Measurements from ENCODE around the gene CYP20A1.
"Not testable (repeated sequence)": the region's sequence is repeated elsewhere in the genome, so short reads cannot be mapped to it uniquely, and the experiment has no call there.

The CYP20A1 gene

GRCh38 chr2:203209538-203209937, 29.3 kb upstream of the CYP20A1 start:
- CTCF ChIA-PET, result interaction anchor here (1.0 to 1.6 kb wide), 3 partner anchors 8 to 619 kb away, joined by 3 read pairs; no protein-coding TSS in a partner anchor
- DNase-seq (ENCODE audit: extremely low spot score), result no peak
- TF ChIP-seq CTCF (IDR thresholded peaks at IDR 0.05; ENCODE audit: control extremely low read depth, extremely low read depth, low read depth, missing control alignments), result no peak
- POLR2A ChIA-PET, result no interaction called here

- ChIA-PET CTCF (interaction anchor here (0.7 to 3.5 kb wide), 24 partner anchors 9 to 646 kb away, joined by 3 to 30 read pairs (median 4); partner anchors contain the start of gene CYP20A1), POLR2A (no interaction called here)
- DNase-seq (ENCODE audit: extremely low spot score), result no peak
- peak; percentile 38 for TF ChIP-seq CTCF (IDR thresholded peaks at IDR 0.05; ENCODE audit: control extremely low read depth, extremely low read depth, low read depth, missing control alignments)
These were observed 13.3 kb upstream of the CYP20A1 start for GRCh38 chr2:203225423-203226039.

- CTCF ChIA-PET, result interaction anchor here (1.1 kb wide), 2 partner anchors 9 to 89 kb away, joined by 3 to 4 read pairs; partner anchors contain the start of gene CYP20A1
- POLR2A ChIA-PET; DNase-seq (ENCODE audit: extremely low spot score): not testable (repeated sequence)
These were observed 9.1 kb upstream of the CYP20A1 start for GRCh38 chr2:203229674-203230073.

GRCh38 chr2:203237346-203238238, 1.2 kb upstream of the CYP20A1 start:
- ChIA-PET CTCF (interaction anchor here (1.7 to 3.9 kb wide), 2 partner anchors 8 to 12 kb away, joined by 4 to 30 read pairs; no protein-coding TSS in a partner anchor), POLR2A (interaction anchor here (0.6 kb wide), 1 partner anchor 162 kb away, joined by 3 read pairs; no protein-coding TSS in a partner anchor)
- TF ChIP-seq CTCF (IDR thresholded peaks at IDR 0.05; ENCODE audit: control extremely low read depth, extremely low read depth, low read depth, missing control alignments), result no peak
- DNase-seq (ENCODE audit: extremely low spot score), result no peak

GRCh38 chr2:203238292-203238703, 520 bp upstream of the CYP20A1 start:
- POLR2A ChIA-PET, result interaction anchor here (0.6 kb wide), 1 partner anchor 162 kb away, joined by 3 read pairs; no protein-coding TSS in a partner anchor
- CTCF ChIA-PET, result interaction anchor here (1.7 to 3.9 kb wide), 2 partner anchors 8 to 13 kb away, joined by 4 to 30 read pairs; no protein-coding TSS in a partner anchor
- no peak for TF ChIP-seq CTCF (IDR thresholded peaks at IDR 0.05; ENCODE audit: control extremely low read depth, extremely low read depth, low read depth, missing control alignments)
- no peak for DNase-seq (ENCODE audit: extremely low spot score)

- POLR2A ChIA-PET, result no interaction called here
- no peak for DNase-seq (ENCODE audit: extremely low spot score)
- CTCF ChIA-PET, result interaction anchor here (1.8 to 3.9 kb wide), 2 partner anchors 15 to 27 kb away, joined by 4 to 30 read pairs; no protein-coding TSS in a partner anchor
- TF ChIP-seq CTCF (IDR thresholded peaks at IDR 0.05; ENCODE audit: control extremely low read depth, extremely low read depth, low read depth, missing control alignments), result no peak
These were observed 1.7 kb downstream of the CYP20A1 start for GRCh38 chr2:203240491-203240890.

All from GM10248 (cell line).